ENCODE data around the gene CAMKK2.
A peak's percentile ranks its signal among the peaks of the same experiment; 100 is the strongest.
"Not testable (repeated sequence)": the region's sequence is repeated elsewhere in the genome, so short reads cannot be mapped to it uniquely, and the experiment has no call there.

CAMKK2 gene

DNA sequence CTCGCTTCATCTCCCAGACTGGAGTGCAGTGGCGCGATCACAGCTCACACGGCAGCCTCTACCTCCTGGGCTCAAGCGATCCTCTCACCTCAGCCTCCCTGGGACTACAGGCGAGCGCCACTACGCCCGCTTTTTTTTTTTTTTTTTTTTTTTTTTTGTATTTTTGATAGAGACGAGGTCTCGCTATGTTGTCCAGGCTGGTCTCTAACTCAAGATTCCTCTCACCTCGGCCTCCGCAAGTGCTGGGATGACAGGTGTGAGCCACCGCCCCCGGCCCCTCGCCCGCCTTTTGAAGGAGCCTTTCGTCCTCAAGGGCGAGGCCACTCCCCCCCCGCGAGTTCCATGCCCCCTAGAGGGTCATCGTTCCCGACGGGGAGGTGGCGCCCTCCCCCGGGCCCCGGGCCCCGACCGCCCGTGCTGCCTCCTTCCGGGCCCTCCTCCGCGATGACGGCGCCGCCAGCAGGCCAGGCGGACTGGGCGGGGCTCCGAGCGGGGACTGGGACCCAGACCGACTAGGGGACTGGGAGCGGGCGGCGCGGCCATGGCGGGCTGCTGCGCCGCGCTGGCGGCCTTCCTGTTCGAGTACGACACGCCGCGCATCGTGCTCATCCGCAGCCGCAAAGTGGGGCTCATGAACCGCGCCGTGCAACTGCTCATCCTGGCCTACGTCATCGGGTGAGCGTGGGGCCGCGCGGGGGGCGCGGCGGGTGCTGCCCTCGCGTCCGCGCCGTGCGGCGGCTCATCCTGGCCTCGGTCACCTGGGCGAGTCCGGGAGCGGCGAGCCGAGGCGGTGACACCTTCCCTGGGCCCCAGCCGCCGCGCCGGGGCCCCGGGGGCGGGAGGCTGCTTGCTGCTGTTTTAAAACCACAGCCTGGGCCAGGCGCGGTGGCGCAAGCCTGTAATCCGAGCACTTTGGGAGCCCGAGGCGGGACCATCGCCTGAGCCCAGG, 86.6 kb downstream of the CAMKK2 start, which contains the start of gene P2RX4:
Gene P2RX4, plus strand, starts transcription at position 506 of the 949 bp plus-strand sequence. Its CDS starts 36 bp downstream, at position 542.
- Mint-ChIP-seq H3K4me3 (peak within 1 kb of the TSS; percentile 80 to 87), H3K36me3 (peaks cover 0 to 5% of the 10 kb centered on the region in 2 donors), H3K4me1 (peaks cover 17 to 26% of the 10 kb centered on the region in 2 donors), H3K27me3 (no peaks in the 10 kb centered on the region), H3K9me3 (no peaks in the 10 kb centered on the region), H3K27ac (peak within 1 kb of the TSS; percentile 96)
- DNase-seq = peak; percentile 83
- peak; percentile 93 for ATAC-seq (replicated peaks)

DNA sequence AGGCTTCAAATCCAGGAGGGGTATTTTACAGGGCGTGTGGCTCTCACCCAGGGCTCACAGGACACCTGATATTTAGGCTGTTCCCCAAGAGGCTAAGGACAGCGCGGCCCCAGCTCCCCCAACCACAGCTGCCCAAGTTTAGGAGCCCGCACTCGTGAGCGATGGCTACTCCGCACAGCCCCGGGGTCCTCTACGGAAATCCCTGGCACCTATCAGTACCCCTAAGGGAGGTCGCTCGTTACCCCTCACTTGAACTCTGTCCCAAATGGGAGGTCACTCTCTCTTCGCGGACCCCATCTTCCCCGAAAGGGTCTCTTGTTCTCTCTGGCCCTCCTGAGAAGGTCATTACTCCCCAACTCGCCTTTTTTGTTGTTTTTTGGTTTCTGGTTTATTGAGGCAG, 87.3 kb downstream of the CAMKK2 start:
- H3K27me3 Mint-ChIP-seq = no peaks in the 10 kb centered on the region
- peak overlapping the region; percentile 56 for H3K27ac Mint-ChIP-seq
- DNase-seq = no peak
- ATAC-seq (replicated peaks) = no peak
- peaks cover 0 to 2% of the 10 kb centered on the region in 2 donors for H3K36me3 Mint-ChIP-seq
- peak overlapping the region; percentile 70 to 80 for H3K4me3 Mint-ChIP-seq
- peaks cover 11 to 19% of the 10 kb centered on the region in 2 donors for H3K4me1 Mint-ChIP-seq
- no peaks in the 10 kb centered on the region for H3K9me3 Mint-ChIP-seq

DNA sequence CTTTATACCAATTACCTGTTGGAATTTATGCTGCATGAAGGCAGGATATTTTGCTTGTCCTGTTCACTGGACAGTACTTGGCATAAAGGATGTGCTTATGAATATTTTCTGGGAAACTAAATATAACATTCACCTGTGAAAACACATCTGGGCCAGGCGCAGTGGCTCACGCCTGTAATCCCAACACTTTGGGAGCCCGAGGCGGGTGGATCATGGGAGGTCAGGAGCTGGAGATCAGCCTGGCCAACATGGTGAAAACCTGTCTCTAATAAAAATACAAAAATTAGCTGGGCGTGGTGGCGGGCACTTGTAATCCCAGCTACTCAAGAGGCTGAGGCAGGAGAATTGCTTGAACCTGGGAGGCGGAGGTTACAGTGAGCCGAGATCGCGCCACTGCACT, 87.9 kb downstream of the CAMKK2 start:
- H3K27ac Mint-ChIP-seq = peak overlapping the region; percentile 56
- H3K4me3 Mint-ChIP-seq = peak overlapping the region in 1 of 2 donors; percentile 58
- H3K36me3 Mint-ChIP-seq; ATAC-seq (replicated peaks); DNase-seq; H3K27me3 Mint-ChIP-seq; H3K9me3 Mint-ChIP-seq: not testable (repeated sequence)
- H3K4me1 Mint-ChIP-seq = peaks cover 9 to 17% of the 10 kb centered on the region in 2 donors

DNA sequence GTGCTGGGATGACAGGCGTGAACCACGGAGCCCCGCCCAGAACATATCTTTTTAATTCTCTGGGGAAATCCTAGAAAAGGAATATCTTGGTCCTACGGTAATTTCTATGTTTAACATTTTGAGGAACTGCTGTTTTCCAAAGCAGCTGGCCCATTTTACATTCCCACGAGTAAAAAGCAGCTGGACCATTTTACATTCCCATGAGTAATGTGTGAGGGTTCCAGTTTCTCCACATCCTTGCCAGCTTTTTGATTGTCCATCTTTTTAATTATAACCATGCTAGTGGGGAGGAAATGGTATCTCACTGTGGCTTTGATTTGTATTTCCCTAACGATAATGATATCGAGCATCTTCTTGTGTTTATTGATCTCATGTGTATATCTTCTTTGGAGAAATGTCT, 91.0 kb downstream of the CAMKK2 start:
- no peaks in the 10 kb centered on the region for H3K9me3 Mint-ChIP-seq
- H3K4me3 Mint-ChIP-seq = no peak overlapping the region
- H3K27ac Mint-ChIP-seq = no peak overlapping the region
- no peaks in the 10 kb centered on the region for H3K27me3 Mint-ChIP-seq
- H3K36me3 Mint-ChIP-seq = no peaks in the 10 kb centered on the region
- DNase-seq = no peak
- peaks cover 4 to 6% of the 10 kb centered on the region in 2 donors for H3K4me1 Mint-ChIP-seq
- no peak for ATAC-seq (replicated peaks)

DNA sequence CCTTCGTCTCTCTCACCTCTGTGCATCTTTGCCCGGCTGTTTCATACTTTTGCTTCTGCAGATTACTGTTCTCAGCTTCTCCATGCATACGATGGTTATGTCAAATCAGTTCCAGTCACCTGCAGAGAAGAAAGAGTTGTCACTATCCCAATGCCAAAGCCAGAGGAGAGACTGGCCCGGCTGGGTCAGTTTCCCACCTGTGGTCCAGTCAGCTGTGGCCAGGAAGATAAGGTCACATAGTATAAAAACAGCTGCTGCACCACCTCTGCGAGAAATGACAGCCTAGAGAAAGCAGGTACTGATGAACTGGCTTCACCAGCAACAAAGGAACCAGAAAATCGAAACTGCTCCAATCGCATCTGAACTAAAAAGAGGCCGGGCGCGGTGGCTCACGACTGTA, 93.0 kb downstream of the CAMKK2 start:
- Mint-ChIP-seq H3K27me3 (no peaks in the 10 kb centered on the region), H3K4me3 (no peak overlapping the region), H3K36me3 (no peaks in the 10 kb centered on the region), H3K27ac (no peak overlapping the region), H3K4me1 (no peaks in the 10 kb centered on the region), H3K9me3 (no peaks in the 10 kb centered on the region)
- DNase-seq (no peak), ATAC-seq (replicated peaks) (no peak)

DNA sequence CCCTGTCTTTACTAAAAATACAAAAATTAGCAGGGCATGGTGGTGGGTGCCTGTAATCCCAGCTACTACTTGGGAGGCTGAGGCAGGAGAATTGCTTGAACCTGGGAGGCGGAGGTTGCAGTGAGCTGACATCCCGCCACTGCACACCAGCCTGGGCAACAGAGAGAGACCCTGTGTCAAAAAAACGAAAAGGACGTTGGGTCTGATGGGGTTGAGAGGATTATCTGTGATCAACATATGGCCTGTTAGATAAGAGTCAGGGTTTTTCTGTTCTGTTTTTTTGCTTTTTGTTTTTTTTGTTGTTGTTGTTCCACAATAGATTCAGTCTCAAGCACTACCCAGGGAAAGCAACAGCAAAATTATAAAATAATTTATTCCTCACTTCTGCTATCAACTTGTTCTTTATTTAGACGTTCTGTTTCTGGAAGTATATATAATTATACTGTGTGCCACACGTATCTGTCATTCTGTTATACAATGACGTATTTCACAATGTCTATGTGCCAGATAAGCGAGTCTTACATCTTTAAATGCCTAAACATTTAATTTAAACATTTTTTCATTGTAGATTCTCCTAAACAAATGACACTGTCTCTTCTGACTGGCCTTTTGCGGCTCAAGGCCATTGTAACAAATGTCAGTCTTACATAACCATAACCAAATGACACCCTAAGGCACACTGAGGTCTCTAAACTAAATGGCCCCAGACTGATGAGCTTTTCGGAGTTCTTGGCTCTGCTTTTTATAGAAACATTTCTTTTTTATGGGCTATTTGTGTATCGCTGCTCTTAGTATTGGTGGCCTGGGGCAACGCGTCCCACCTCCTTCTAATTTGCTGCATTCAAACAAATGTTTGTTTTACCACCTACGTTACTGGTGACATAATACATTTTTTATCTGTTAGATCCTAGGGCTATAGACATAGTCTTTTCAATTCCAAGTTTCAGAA, 93.8 kb downstream of the CAMKK2 start:
- ATAC-seq (replicated peaks) (no peak), DNase-seq (no peak)
- H3K4me3 Mint-ChIP-seq = no peak overlapping the region
- H3K27me3 Mint-ChIP-seq = no peaks in the 10 kb centered on the region
- H3K36me3 Mint-ChIP-seq = no peaks in the 10 kb centered on the region
- H3K9me3 Mint-ChIP-seq = no peaks in the 10 kb centered on the region
- H3K4me1 Mint-ChIP-seq = no peaks in the 10 kb centered on the region
- H3K27ac Mint-ChIP-seq = no peak overlapping the region

DNA sequence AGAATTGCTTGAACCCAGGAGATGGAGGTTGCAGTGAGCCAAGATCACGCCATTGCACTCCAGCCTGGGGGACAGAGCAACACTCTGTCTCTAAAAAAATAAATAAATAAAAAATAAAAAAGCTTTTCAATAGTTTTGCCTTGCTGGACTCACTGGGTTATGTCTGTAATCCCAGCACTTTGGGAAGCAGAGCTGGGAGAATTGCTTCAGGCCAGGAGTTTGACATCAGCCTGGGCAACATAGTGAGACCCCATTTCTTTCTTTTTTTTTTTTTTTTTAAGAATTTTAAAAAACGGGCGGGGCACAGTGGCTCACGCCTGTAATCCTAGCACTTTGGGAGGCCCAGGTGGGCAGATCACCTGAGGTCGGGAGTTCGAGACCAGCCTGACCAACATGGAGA, 95.4 kb downstream of the CAMKK2 start:
- DNase-seq; H3K4me3 Mint-ChIP-seq; H3K27me3 Mint-ChIP-seq; H3K9me3 Mint-ChIP-seq; H3K4me1 Mint-ChIP-seq; H3K36me3 Mint-ChIP-seq; H3K27ac Mint-ChIP-seq; ATAC-seq (replicated peaks): not testable (repeated sequence)

DNA sequence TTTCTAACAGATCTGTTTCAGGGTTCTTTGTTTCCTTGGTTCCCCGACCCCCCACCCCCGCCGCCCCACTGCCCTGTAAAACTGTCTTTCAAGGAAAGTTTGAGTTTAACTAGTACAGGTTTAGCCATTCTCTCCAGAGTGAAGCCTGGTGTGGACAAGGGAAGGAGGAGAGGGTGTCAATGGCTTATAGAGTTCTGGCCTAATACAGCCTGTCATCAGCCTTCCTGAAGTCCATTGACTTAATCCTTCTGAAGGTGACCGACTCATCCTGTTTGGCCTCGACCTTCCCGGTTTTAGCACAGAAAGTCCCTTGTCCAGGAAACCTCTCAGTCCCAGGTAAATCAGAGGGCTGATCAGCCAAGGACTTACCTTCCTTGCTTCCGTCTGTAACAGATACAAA, 97.6 kb downstream of the CAMKK2 start:
- DNase-seq (no peak), ATAC-seq (replicated peaks) (no peak)
- Mint-ChIP-seq H3K36me3 (no peaks in the 10 kb centered on the region), H3K9me3 (no peaks in the 10 kb centered on the region), H3K4me1 (peaks cover 4 to 6% of the 10 kb centered on the region in 2 donors), H3K27ac (no peak overlapping the region), H3K27me3 (no peaks in the 10 kb centered on the region), H3K4me3 (no peak overlapping the region)

DNA sequence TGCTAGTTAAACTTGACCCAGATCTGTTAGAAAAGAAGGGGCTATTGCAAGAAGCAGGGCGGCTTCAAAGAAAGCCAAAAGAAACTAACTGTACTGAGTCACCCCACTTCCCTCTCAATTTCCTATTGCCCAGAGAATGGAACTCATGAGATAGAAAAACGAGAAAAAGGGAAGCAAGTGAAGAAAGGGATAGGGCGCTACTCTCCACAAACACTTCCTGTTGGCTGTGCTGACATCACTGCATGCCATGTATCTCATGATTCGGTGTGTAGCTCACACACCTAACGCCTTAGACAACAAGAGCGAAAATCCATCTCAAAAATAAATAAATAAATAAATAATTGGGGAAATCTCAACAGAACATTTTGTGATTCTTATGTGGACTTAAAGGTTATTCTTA, 99.6 kb downstream of the CAMKK2 start:
- peaks cover 4 to 6% of the 10 kb centered on the region in 2 donors for H3K4me1 Mint-ChIP-seq
- DNase-seq (no peak), ATAC-seq (replicated peaks) (peak; percentile 48 to 76)
- H3K27me3 Mint-ChIP-seq = no peaks in the 10 kb centered on the region
- no peak overlapping the region for H3K27ac Mint-ChIP-seq
- no peaks in the 10 kb centered on the region for H3K9me3 Mint-ChIP-seq
- H3K36me3 Mint-ChIP-seq = no peaks in the 10 kb centered on the region
- peak overlapping the region in 1 of 2 donors; percentile 53 for H3K4me3 Mint-ChIP-seq

DNA sequence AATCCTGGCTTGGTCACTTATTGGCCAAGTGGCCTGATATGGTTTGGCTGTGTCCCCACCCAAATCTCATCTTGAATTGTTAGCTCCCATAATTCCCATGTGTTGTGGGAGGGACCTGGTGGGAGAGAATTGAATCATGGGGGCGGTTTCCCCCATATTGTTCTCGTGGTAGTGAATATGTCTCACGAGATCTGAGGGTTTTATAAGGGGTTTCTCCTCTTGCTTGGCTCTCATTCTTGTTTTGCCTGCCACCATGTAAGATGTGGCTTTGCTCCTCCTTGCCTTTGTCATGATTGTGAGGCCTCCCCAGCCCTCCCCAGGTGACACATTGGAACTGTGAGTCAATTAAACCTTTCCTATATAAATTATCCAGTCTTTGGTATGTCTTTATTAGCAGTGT, 105.4 kb downstream of the CAMKK2 start:
- ATAC-seq (replicated peaks) = no peak
- no peaks in the 10 kb centered on the region for H3K27me3 Mint-ChIP-seq
- no peak for DNase-seq
- H3K4me3 Mint-ChIP-seq = no peak overlapping the region
- no peaks in the 10 kb centered on the region for H3K36me3 Mint-ChIP-seq
- H3K27ac Mint-ChIP-seq = peak overlapping the region; percentile 68
- H3K9me3 Mint-ChIP-seq = peaks cover 0 to 5% of the 10 kb centered on the region in 2 donors
- peaks cover 10 to 14% of the 10 kb centered on the region in 2 donors for H3K4me1 Mint-ChIP-seq

DNA sequence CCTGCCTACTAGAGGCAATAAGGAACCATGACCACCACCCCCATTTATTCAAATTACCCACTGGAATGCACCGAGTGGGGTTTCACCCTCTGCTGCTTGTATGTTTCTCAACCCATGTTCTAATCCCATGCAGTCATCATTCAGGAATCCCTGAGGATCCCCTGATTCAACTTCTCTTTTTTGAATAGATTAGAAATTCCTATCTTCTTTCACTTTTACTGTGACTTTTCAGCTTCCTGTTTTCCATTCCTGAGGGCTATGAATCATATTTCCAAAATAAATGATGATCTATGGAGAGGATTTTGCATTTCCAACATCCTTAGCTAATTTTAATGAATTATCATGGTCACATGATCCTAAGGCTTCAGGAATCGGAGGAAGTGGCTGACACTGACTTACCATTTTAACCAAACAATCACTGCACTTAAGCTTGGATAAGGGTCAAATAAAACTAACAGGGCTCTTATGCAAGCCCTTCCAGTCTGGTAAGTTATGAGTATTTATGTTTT, 105.9 kb downstream of the CAMKK2 start:
- ATAC-seq (replicated peaks) (peak; percentile 65 to 73), DNase-seq (no peak)
- Mint-ChIP-seq H3K4me1 (peaks cover 11 to 19% of the 10 kb centered on the region in 2 donors), H3K27ac (no peak overlapping the region), H3K36me3 (no peaks in the 10 kb centered on the region), H3K27me3 (no peaks in the 10 kb centered on the region), H3K4me3 (no peak overlapping the region), H3K9me3 (peaks cover 0 to 5% of the 10 kb centered on the region in 2 donors)

DNA sequence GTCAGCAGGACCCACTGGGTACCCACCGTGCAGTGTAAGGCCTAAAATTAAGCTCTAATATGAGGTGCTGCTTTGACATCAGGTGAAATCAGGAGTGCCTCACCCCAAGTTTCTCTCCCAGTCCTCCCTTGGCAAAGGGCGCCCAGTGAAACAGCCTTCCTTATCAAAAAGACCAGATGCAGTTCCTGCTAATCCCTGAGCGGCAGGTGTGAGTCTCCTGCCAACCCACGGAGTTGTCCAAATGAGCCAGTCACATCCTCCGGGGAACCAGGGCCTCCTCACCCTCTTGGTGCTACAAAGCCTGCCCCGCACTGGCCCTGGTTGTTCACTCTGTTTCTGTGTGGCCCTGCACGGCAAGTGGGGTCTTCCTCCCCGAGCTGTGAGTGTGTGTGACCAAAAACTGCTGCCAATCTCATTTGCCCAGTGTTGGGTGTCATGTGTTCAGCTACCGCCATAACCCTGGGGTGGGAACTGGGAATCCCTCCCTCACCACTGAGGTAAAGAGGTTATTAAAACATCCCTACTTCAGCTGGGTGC, 106.8 kb downstream of the CAMKK2 start:
- H3K4me3 Mint-ChIP-seq = no peak overlapping the region
- peaks cover 0 to 5% of the 10 kb centered on the region in 2 donors for H3K9me3 Mint-ChIP-seq
- ATAC-seq (replicated peaks) (no peak), DNase-seq (no peak)
- peaks cover 16 to 28% of the 10 kb centered on the region in 2 donors for H3K4me1 Mint-ChIP-seq
- H3K27ac Mint-ChIP-seq = no peak overlapping the region
- no peaks in the 10 kb centered on the region for H3K36me3 Mint-ChIP-seq
- no peaks in the 10 kb centered on the region for H3K27me3 Mint-ChIP-seq

DNA sequence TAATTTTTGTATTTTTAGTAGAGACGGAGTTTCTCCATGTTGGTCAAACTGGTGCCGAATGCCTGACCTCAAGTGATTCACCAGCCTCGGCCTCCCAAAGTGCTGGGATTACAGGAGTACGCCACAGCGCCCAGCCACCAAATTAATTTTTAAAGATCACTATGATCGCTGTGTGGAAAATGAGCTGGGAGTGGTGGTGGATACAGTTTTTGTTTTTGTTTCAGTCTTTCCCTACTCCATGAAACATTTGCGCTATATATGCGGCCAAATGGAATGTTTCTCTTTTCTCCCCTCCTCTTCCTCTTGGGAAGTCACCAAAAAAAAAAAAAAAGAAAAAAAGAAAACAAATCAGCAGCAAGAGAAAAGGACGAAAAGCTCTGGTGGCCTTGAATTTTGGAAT, 107.4 kb downstream of the CAMKK2 start:
- no peak overlapping the region for H3K4me3 Mint-ChIP-seq
- H3K36me3 Mint-ChIP-seq = no peaks in the 10 kb centered on the region
- no peaks in the 10 kb centered on the region for H3K27me3 Mint-ChIP-seq
- H3K4me1 Mint-ChIP-seq = peaks cover 16 to 32% of the 10 kb centered on the region in 2 donors
- no peak overlapping the region for H3K27ac Mint-ChIP-seq
- no peak for ATAC-seq (replicated peaks)
- no peak for DNase-seq
- peaks cover 0 to 5% of the 10 kb centered on the region in 2 donors for H3K9me3 Mint-ChIP-seq

DNA sequence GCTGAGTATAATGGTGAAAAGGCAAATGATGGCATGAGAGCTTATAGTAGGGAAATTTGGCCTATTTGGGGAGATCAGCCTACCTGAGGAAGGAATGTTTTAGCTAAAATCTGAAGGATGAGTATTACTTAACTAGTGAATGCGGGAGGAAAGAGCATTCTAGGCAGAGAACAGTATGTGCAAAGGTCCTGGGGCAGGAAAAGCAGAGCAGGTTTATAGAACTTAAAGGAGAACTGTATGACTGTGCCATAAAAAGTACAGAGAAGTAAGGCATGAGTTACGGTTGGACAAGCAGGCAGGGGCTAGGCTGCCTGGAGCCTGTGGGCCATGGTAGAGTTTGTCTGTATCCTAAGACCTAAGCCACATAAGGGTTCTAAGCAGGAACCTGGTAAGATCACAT, 108.3 kb downstream of the CAMKK2 start:
- Mint-ChIP-seq H3K9me3 (peaks cover 0 to 5% of the 10 kb centered on the region in 2 donors), H3K27me3 (no peaks in the 10 kb centered on the region), H3K4me3 (no peak overlapping the region), H3K4me1 (peaks cover 16 to 32% of the 10 kb centered on the region in 2 donors), H3K36me3 (no peaks in the 10 kb centered on the region), H3K27ac (no peak overlapping the region)
- DNase-seq (no peak), ATAC-seq (replicated peaks) (no peak)
